ENCODE data around the gene ESR2. TPM values are rescaled to one million over a fixed set of nuclear protein-coding genes. Genes with fewer than 3 reads are reported as not detected.
A peak's percentile ranks its signal among the peaks of the same experiment; 100 is the strongest.

Gene ESR2
- polyA plus RNA-seq, 3 donors, result 0.04 TPM; not detected in 2

DNA sequence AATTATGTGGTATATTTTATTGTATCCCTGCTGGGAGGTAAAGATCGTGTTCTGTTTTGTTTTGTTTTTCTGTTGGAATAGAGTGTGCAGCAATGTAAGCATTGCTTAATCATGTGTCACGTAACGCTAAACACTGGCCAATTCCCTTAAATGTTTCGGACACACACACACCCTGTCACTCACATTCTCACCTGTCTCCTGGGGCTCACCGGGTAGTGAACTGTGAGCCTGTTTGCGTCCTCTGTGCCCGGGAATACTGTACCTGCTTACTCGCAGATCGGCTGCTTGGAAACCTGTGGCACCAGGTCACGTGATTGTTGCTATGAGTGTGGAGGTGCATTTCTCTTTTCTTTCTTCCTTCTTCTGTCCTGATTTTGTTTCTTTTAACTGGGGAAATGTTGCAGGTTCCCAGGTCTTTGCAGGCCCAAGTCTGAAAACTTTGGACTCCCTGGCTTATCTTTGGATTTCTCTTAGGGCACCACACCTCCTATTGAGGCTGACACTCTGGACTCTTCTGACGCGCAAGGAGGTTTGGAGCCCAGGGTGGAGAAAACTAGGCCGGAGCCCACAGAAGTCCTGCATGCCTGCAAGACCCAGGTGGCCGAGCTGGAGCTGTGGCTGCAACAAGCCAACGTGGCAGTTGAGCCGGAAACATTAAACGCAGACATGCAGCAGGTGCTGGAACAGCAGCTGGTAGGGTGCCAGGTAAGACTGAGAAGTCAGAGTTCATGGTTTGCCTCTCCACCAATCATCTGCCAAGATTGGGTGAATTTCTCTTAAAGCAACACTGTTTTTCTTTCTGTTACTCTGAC is 181.1 kb downstream of the ESR2 start:
- no peaks in the 10 kb centered on the region for H3K36me3 Mint-ChIP-seq
- no peaks in the 10 kb centered on the region for H3K9me3 Mint-ChIP-seq
- TF ChIP-seq, protein P1, sequence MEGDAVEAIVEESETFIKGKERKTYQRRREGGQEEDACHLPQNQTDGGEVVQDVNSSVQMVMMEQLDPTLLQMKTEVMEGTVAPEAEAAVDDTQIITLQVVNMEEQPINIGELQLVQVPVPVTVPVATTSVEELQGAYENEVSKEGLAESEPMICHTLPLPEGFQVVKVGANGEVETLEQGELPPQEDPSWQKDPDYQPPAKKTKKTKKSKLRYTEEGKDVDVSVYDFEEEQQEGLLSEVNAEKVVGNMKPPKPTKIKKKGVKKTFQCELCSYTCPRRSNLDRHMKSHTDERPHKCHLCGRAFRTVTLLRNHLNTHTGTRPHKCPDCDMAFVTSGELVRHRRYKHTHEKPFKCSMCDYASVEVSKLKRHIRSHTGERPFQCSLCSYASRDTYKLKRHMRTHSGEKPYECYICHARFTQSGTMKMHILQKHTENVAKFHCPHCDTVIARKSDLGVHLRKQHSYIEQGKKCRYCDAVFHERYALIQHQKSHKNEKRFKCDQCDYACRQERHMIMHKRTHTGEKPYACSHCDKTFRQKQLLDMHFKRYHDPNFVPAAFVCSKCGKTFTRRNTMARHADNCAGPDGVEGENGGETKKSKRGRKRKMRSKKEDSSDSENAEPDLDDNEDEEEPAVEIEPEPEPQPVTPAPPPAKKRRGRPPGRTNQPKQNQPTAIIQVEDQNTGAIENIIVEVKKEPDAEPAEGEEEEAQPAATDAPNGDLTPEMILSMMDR (IDR thresholded peaks at IDR 0.05), result no peak
- H3K27me3 Mint-ChIP-seq (ENCODE audit: low read depth in 3 of 3), result peaks cover 0 to 2% (median 0%) of the 10 kb centered on the region in 3 donors
- WGBS (ENCODE audit: insufficient coverage), result 85% methylated on average over 10 of the region's 17 CpGs
- H3K27ac ChIP-seq (ENCODE audit: low read depth in 1 of 2, low read length in 2 of 2), result no peak overlapping the region
- H3K27ac Mint-ChIP-seq, result no peak overlapping the region
- no peaks in the 10 kb centered on the region for H4K20me1 ChIP-seq (ENCODE audit: insufficient read depth, low read length)
- H3K4me2 ChIP-seq (replicated peaks; ENCODE audit: extremely low read depth, low read length, poor library complexity, severe bottlenecking), result no peak overlapping the region
- no peaks in the 10 kb centered on the region for H3K9me3 ChIP-seq (replicated peaks in 1 of 2; ENCODE audit: control insufficient read depth in 1 of 2, insufficient read depth in 1 of 2, low read length in 2 of 2)
- no peaks in the 10 kb centered on the region for H3K4me1 ChIP-seq (ENCODE audit: control insufficient read depth in 1 of 2, insufficient read depth in 2 of 2, low read length in 2 of 2)
- no peaks in the 10 kb centered on the region for H3K4me1 Mint-ChIP-seq
- no peak overlapping the region for H2AFZ ChIP-seq (ENCODE audit: insufficient read depth, low read depth, low read length, poor library complexity, severe bottlenecking)
- no peak overlapping the region for H3K9ac ChIP-seq (ENCODE audit: insufficient read depth, low read length, poor library complexity, severe bottlenecking)
- intact Hi-C loops (cut with micrococcal nuclease), result no loop called here
- H3K79me2 ChIP-seq (ENCODE audit: insufficient read depth, low read length), result no peaks in the 10 kb centered on the region
- no peak overlapping the region for H3K4me3 ChIP-seq (replicated peaks in 1 of 3; ENCODE audit: low read depth in 2 of 3, low read length in 3 of 3)
- no peaks in the 10 kb centered on the region for H3K27me3 ChIP-seq (ENCODE audit: control insufficient read depth in 2 of 2, insufficient read depth in 2 of 2, low read length in 2 of 2)
- no peaks in the 10 kb centered on the region for H3K36me3 ChIP-seq (replicated peaks in 1 of 2; ENCODE audit: control insufficient read depth in 1 of 2, insufficient read depth in 2 of 2, low read length in 2 of 2)
- DNase-seq, result no peak
- H3K4me3 Mint-ChIP-seq, result no peak overlapping the region

DNA sequence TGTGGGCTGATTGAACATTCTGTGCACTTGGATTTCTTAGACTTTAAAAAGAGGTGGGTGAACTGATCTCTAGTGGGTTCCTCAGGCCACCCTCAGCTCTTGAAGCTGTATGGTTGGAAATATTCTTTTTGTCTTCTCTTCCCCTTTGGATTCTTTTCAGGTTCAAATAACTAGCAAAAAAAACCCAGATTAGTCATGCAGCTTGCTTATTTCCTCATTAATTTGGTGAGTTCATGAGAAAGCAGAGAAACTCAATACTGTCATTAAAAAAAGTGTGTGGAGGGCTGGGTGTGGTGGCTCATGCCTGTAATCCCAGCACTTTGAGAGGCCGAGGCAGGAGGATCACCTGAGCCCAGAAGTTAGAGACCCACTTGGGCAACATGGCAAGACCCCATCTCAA is 183.4 kb downstream of the ESR2 start:
- 80% methylated on average over 1 of the region's 1 CpG for WGBS (ENCODE audit: insufficient coverage)
- Mint-ChIP-seq H3K9me3 (no peaks in the 10 kb centered on the region), H3K36me3 (no peaks in the 10 kb centered on the region), H3K4me3 (no peak overlapping the region), H3K4me1 (no peaks in the 10 kb centered on the region), H3K27me3 (ENCODE audit: low read depth in 3 of 3) (peaks cover 0 to 2% (median 0%) of the 10 kb centered on the region in 3 donors), H3K27ac (peak overlapping the region in 1 of 7 donors; percentile 0)
- H3K79me2 ChIP-seq (ENCODE audit: insufficient read depth, low read length), result no peaks in the 10 kb centered on the region
- H2AFZ ChIP-seq (ENCODE audit: insufficient read depth, low read depth, low read length, poor library complexity, severe bottlenecking), result no peak overlapping the region
- H3K27ac ChIP-seq (ENCODE audit: low read depth in 1 of 2, low read length in 2 of 2), result no peak overlapping the region
- H3K9me3 ChIP-seq (replicated peaks in 1 of 2; ENCODE audit: control insufficient read depth in 1 of 2, insufficient read depth in 1 of 2, low read length in 2 of 2), result no peaks in the 10 kb centered on the region
- no peaks in the 10 kb centered on the region for H3K36me3 ChIP-seq (replicated peaks in 1 of 2; ENCODE audit: control insufficient read depth in 1 of 2, insufficient read depth in 2 of 2, low read length in 2 of 2)
- no peak overlapping the region for H3K4me3 ChIP-seq (replicated peaks in 1 of 3; ENCODE audit: low read depth in 2 of 3, low read length in 3 of 3)
- intact Hi-C loops (cut with micrococcal nuclease), result no loop called here
- no peak overlapping the region for H3K4me2 ChIP-seq (replicated peaks; ENCODE audit: extremely low read depth, low read length, poor library complexity, severe bottlenecking)
- H4K20me1 ChIP-seq (ENCODE audit: insufficient read depth, low read length), result no peaks in the 10 kb centered on the region
- no peak overlapping the region for H3K9ac ChIP-seq (ENCODE audit: insufficient read depth, low read length, poor library complexity, severe bottlenecking)
- DNase-seq, result no peak
- TF ChIP-seq, protein P1 (IDR thresholded peaks at IDR 0.05), result no peak
- H3K4me1 ChIP-seq (ENCODE audit: control insufficient read depth in 1 of 2, insufficient read depth in 2 of 2, low read length in 2 of 2), result no peaks in the 10 kb centered on the region
- H3K27me3 ChIP-seq (ENCODE audit: control insufficient read depth in 2 of 2, insufficient read depth in 2 of 2, low read length in 2 of 2), result no peaks in the 10 kb centered on the region

Measured in CD14-positive monocyte (primary cell).